GM23338 (cell line): ENCODE data around the gene CEP350.

Experiments used
- CREB1 ChIP-seq: fragments of 250-450 bp; sonication (Bioruptor Pico); IDR thresholded peaks from 2 replicates; pipeline ENCODE4 v1.5.0; 2020; ENCODE audit warnings: low read depth, mild to moderate bottlenecking, moderate library complexity
- CTCF ChIP-seq, 2 experiments: fragments of 200-600 bp in 1 of 2; sonication (generic) in 1 of 2; conservative IDR thresholded peaks; 2 replicates each; pipeline versions ENCODE4 v1.5.1 to v1.6.1; 2016 to 2017; ENCODE audit warnings: antibody characterized with exemption in 2 of 2, low read depth in 2 of 2, mild to moderate bottlenecking in 2 of 2, moderate library complexity in 1 of 2
- EZH2 ChIP-seq: fragments of 200-600 bp; sonication (generic); IDR thresholded peaks from one replicate; pipeline ENCODE4 v1.8.0; 2017; ENCODE audit warnings: antibody characterized with exemption, mild to moderate bottlenecking, low read depth; ENCODE audit not compliant: unreplicated experiment
- EZH2phosphoT487 ChIP-seq: fragments of 200-600 bp; sonication (generic); IDR thresholded peaks from one replicate; pipeline ENCODE4 v1.8.1; 2018; ENCODE audit warnings: antibody characterized with exemption; ENCODE audit not compliant: unreplicated experiment
- JUNB ChIP-seq: IDR thresholded peaks from one replicate; pipeline ENCODE4 v1.6.1; 2016; ENCODE audit warnings: antibody characterized with exemption; ENCODE audit not compliant: unreplicated experiment
- NANOG ChIP-seq: IDR thresholded peaks from 2 replicates; pipeline ENCODE4 v1.6.1; 2016; ENCODE audit warnings: antibody characterized with exemption, borderline replicate concordance
- POLR2AphosphoS5 ChIP-seq: IDR thresholded peaks from 2 replicates; pipeline ENCODE4 v1.6.1; 2016; ENCODE audit warnings: antibody characterized with exemption, low read depth
- REST ChIP-seq: IDR thresholded peaks from one replicate; pipeline ENCODE4 v1.6.1; 2018; ENCODE audit warnings: antibody characterized with exemption; ENCODE audit not compliant: unreplicated experiment
- STAT1 ChIP-seq: IDR thresholded peaks from one replicate; pipeline ENCODE4 v1.6.1; 2016; ENCODE audit warnings: antibody characterized with exemption; ENCODE audit not compliant: unreplicated experiment
- ZNF114 ChIP-seq: fragments of 250-450 bp; sonication (Bioruptor Pico); IDR thresholded peaks from 2 replicates; pipeline ENCODE4 v1.5.0; 2020; ENCODE audit warnings: mild to moderate bottlenecking, moderate library complexity
- ZNF331 ChIP-seq: fragments of 250-450 bp; sonication (Bioruptor Pico); IDR thresholded peaks from 2 replicates; pipeline ENCODE4 v1.5.0; 2020; ENCODE audit warnings: low read depth, mild to moderate bottlenecking, moderate library complexity
- ZNF462 ChIP-seq: fragments of 250-450 bp; sonication (Bioruptor Pico); IDR thresholded peaks from 2 replicates; pipeline ENCODE4 v1.5.0; 2020; ENCODE audit warnings: mild to moderate bottlenecking, moderate library complexity
- TF ChIP-seq, protein P1 (sequence below): IDR thresholded peaks from 2 replicates; pipeline ENCODE4 v1.6.1; 2016; ENCODE audit warnings: antibody characterized with exemption

DNA sequence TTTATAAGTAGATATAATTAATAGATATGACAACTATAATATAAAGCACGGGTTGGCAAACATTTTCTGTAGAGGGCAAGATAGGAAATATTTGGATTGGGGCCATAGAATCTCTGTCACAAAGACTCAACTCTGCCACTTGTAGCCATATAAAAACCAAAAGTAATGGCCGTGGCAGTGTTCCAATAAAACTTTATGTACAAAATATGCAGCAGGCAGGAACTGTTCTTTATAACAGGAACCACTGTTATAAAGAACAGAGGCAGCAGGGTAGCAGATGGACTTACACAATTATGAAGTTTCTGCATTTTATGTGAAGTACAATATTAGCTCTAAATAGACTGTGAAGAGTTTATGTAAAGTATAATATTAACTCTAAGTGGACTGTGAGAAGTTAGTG, 183.2 kb downstream of the CEP350 start:
- TF ChIP-seq POLR2AphosphoS5 (no peak), CTCF (conservative IDR thresholded peaks at IDR 0.05; ENCODE audit: low read depth in 2 of 2) (no peak), EZH2 (no peak), EZH2phosphoT487 (no peak), CREB1 (CRISPR knock-in tag) (no peak), REST (no peak), NANOG (no peak), JUNB (no peak), ZNF114 (CRISPR knock-in tag) (no peak), ZNF331 (no peak), STAT1 (no peak), ZNF462 (CRISPR knock-in tag) (no peak)
- TF ChIP-seq, protein P1, sequence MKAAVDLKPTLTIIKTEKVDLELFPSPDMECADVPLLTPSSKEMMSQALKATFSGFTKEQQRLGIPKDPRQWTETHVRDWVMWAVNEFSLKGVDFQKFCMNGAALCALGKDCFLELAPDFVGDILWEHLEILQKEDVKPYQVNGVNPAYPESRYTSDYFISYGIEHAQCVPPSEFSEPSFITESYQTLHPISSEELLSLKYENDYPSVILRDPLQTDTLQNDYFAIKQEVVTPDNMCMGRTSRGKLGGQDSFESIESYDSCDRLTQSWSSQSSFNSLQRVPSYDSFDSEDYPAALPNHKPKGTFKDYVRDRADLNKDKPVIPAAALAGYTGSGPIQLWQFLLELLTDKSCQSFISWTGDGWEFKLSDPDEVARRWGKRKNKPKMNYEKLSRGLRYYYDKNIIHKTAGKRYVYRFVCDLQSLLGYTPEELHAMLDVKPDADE, result no peak
